HepG2 (cell line): Measurements from ENCODE around the gene TOR4A. TPM values are rescaled to one million over a fixed set of nuclear protein-coding genes. Genes with fewer than 3 reads are reported as not detected.

Experiments used
- AGO2 ChIP-seq: fragments of 200-400 bp; formaldehyde crosslinking; optimal IDR thresholded peaks from 2 replicates; pipeline ENCODE3; 2017; ENCODE audit warnings: mild to moderate bottlenecking, low read depth, low read length, moderate library complexity
- AKAP8 ChIP-seq: sonication (generic); formaldehyde crosslinking; IDR thresholded peaks from 2 replicates; pipeline ENCODE4 v1.5.1; 2020; ENCODE audit warnings: mild to moderate bottlenecking, missing genetic modification reagents
- CSRNP1 ChIP-seq: sonication (generic); formaldehyde crosslinking; IDR thresholded peaks from 2 replicates; pipeline ENCODE4 v1.8.1; 2023; ENCODE audit warnings: mild to moderate bottlenecking, missing genetic modification reagents
- DBP ChIP-seq: sonication (generic); formaldehyde crosslinking; IDR thresholded peaks from 2 replicates; pipeline ENCODE4 v1.4.0; 2020; ENCODE audit warnings: missing genetic modification reagents; ENCODE audit errors: not compliant biosample characterization
- GABPB1 ChIP-seq: IDR thresholded peaks from 2 replicates; pipeline ENCODE4 v1.6.1; 2016; ENCODE audit warnings: mild to moderate bottlenecking, missing genetic modification reagents, moderate library complexity, missing compliant biosample characterization
- NR2F6 ChIP-seq, 2 experiments: IDR thresholded peaks; 2 replicates each; pipeline ENCODE4 v1.6.1; 2016; ENCODE audit warnings: antibody characterized with exemption in 1 of 2, mild to moderate bottlenecking in 1 of 2
- POLR2AphosphoS5 ChIP-seq: IDR thresholded peaks from 2 replicates; pipeline ENCODE4 v1.6.1; 2012; ENCODE audit warnings: low read depth, low read length
- SKIL ChIP-seq: sonication (generic); formaldehyde crosslinking; IDR thresholded peaks from 2 replicates; pipeline ENCODE4 v1.8.0; 2022; ENCODE audit warnings: missing genetic modification reagents, mild to moderate bottlenecking, moderate library complexity, borderline replicate concordance
- SOX6 ChIP-seq, 2 experiments: fragments of 450-650 bp in 1 of 2; sonication (generic) in 1 of 2; formaldehyde crosslinking in 1 of 2; IDR thresholded peaks; 2 replicates each; pipeline versions ENCODE4 v1.4.0 to v1.6.1; 2017 to 2020; ENCODE audit warnings: antibody characterized with exemption in 1 of 2, mild to moderate bottlenecking in 1 of 2, missing genetic modification reagents in 1 of 2
- STAT6 ChIP-seq: sonication (generic); formaldehyde crosslinking; IDR thresholded peaks from 2 replicates; pipeline ENCODE4 v1.4.0; 2020; ENCODE audit warnings: missing genetic modification reagents, mild to moderate bottlenecking, borderline replicate concordance
- THAP8 ChIP-seq: sonication (generic); formaldehyde crosslinking; IDR thresholded peaks from 2 replicates; pipeline ENCODE4 v1.5.1; 2020; ENCODE audit warnings: missing genetic modification reagents, mild to moderate bottlenecking, borderline replicate concordance
- UBTF ChIP-seq: sonication (generic); formaldehyde crosslinking; IDR thresholded peaks from 2 replicates; pipeline ENCODE4 v1.4.0; 2020; ENCODE audit warnings: mild to moderate bottlenecking, missing genetic modification reagents
- ZC3H13 ChIP-seq: sonication (generic); formaldehyde crosslinking; IDR thresholded peaks from 2 replicates; pipeline ENCODE4 v1.8.1; 2023; ENCODE audit warnings: mild to moderate bottlenecking, missing genetic modification reagents, moderate library complexity
- ZNF10 ChIP-seq: sonication (generic); formaldehyde crosslinking; IDR thresholded peaks from 2 replicates; pipeline ENCODE4 v1.4.0; 2020; ENCODE audit warnings: mild to moderate bottlenecking, low read depth, missing genetic modification reagents, borderline replicate concordance
- ZNF30 ChIP-seq: sonication (generic); formaldehyde crosslinking; IDR thresholded peaks from 2 replicates; pipeline ENCODE4 v1.5.0; 2020; ENCODE audit warnings: mild to moderate bottlenecking, missing genetic modification reagents
- ZNF572 ChIP-seq: sonication (generic); formaldehyde crosslinking; IDR thresholded peaks from 2 replicates; pipeline ENCODE4 v1.5.1; 2020; ENCODE audit warnings: mild to moderate bottlenecking, missing genetic modification reagents
- ZNF607 ChIP-seq: sonication (generic); formaldehyde crosslinking; IDR thresholded peaks from 2 replicates; pipeline ENCODE4 v1.5.1; 2020; ENCODE audit warnings: missing genetic modification reagents, mild to moderate bottlenecking, borderline replicate concordance
- ZNF629 ChIP-seq: sonication (generic); formaldehyde crosslinking; conservative IDR thresholded peaks from 2 replicates; pipeline ENCODE4 v1.5.0; 2020; ENCODE audit warnings: missing genetic modification reagents
- polyA plus RNA-seq, 8 experiments: library from polyadenylated mRNA; depleted of rRNA in 3 of 8; stranded (reverse) in 7 of 8; unstranded in 1 of 8; fragments of >200 nt; fragmentation: Illumina TruSeq in 4 of 8; extraction: Trizol in 4 of 8; gene quantifications; 2 replicates each; pipeline versions ENCODE4 v1.2.1 to v1.2.3, GENCODE V29; 2011 to 2016; ENCODE audit warnings: low read depth in 4 of 8, missing spikeins in 1 of 8, mixed read lengths in 1 of 8; ENCODE audit not compliant: insufficient read depth in 1 of 8
- total RNA-seq, 5 experiments: library from RNA; depleted of rRNA; stranded (reverse); fragments of >200 nt; fragmentation: Illumina TruSeq; extraction: Trizol; gene quantifications; 2 replicates each; pipeline ENCODE4 v1.2.3, GENCODE V29; 2016; ENCODE audit warnings: low read depth in 1 of 5

The TOR4A gene
- total and polyA plus RNA-seq, 2 of the 13 experiments (the other 11 are each of a cell fraction or from before 2014, with no cell fraction given) = 11.1 to 14.2 TPM

- TF ChIP-seq SKIL (CRISPR knock-in tag) (0 out of 2 replicates have a peak, but pooled peaks have one; percentile 30), CSRNP1 (CRISPR knock-in tag) (peak; percentile 25; the same call in 1 of the 2 replicates), ZNF30 (CRISPR knock-in tag) (no peak), NR2F6 (IDR thresholded peaks at IDR 0.05) (no peak), NR2F6 (CRISPR knock-in tag; IDR thresholded peaks at IDR 0.05) (peak; percentile 68; the same call in 1 of the 2 replicates), SOX6 (IDR thresholded peaks at IDR 0.05) (no peak), SOX6 (CRISPR knock-in tag; IDR thresholded peaks at IDR 0.05) (no peak), ZNF572 (CRISPR knock-in tag) (0 out of 2 replicates have a peak, but pooled peaks have one; percentile 53), ZNF607 (CRISPR knock-in tag) (peak; percentile 54; the same call in 1 of the 2 replicates), DBP (CRISPR knock-in tag) (no peak), ZNF10 (CRISPR knock-in tag) (no peak), STAT6 (CRISPR knock-in tag) (no peak), ZC3H13 (CRISPR knock-in tag) (peak; percentile 13; the same call in 1 of the 2 replicates), AKAP8 (peak; percentile 89), GABPB1 (CRISPR knock-in tag) (peak; percentile 32; the same call in 1 of the 2 replicates), THAP8 (CRISPR knock-in tag) (0 out of 2 replicates have a peak, but pooled peaks have one; percentile 77), POLR2AphosphoS5 (no peak), AGO2 (peak; percentile 73), UBTF (CRISPR knock-in tag) (0 out of 2 replicates have a peak, but pooled peaks have one; percentile 25), ZNF629 (CRISPR knock-in tag) (no peak)
These were observed 49.0 kb upstream of the TOR4A start (continued) for GRCh38 chr9:137228506-137228967.
